IMR-90 (cell line): Measurements from ENCODE around the gene FHIP1A. TPM values are rescaled to one million over a fixed set of nuclear protein-coding genes. Genes with fewer than 3 reads are reported as not detected.

Experiments
- ATAC-seq: fragments of 200-7000 bp; cut with Tn5 transposase; 2 replicates; pipeline ENCODE4 v1.9.1; 2020; ENCODE audit warnings: low read depth, mild to moderate bottlenecking, moderate library complexity
- BruUV-seq: library from RNA; stranded (reverse); fragments of 400-500 nt; replicated peaks from 2 replicates; lab custom pipeline; 2021; lab: Mats Ljungman, UMichigan
- CTCF ChIA-PET: fragments of 300-600 bp; formaldehyde crosslinking; extraction: SDS; loops from one replicate; lab custom pipeline; 2021; ENCODE audit warnings: antibody characterized with exemption; lab: Yijun Ruan, JAX
- POLR2A ChIA-PET: fragments of 300-600 bp; sonication (Branson Sonifier 250); formaldehyde crosslinking; loops from one replicate; lab custom pipeline; 2022; ENCODE audit warnings: antibody characterized with exemption; ENCODE audit not compliant: unreplicated experiment; lab: Charles Lee
- DNase-seq: peaks from one replicate; pipeline ENCODE4 v3.0.0; 2013
- H2AFZ ChIP-seq: replicated peaks from 2 replicates; pipeline ENCODE3; 2013; ENCODE audit warnings: low read length, mild to moderate bottlenecking; ENCODE audit not compliant: poor library complexity
- H2AK5ac ChIP-seq: 2 replicates; pipeline ENCODE4 v1.6.1; 2013; ENCODE audit warnings: low read depth, low read length, inconsistent platforms
- H2AK9ac ChIP-seq: replicated peaks from 2 replicates; pipeline ENCODE3; 2013; ENCODE audit warnings: mild to moderate bottlenecking, low read depth, low read length, moderate library complexity; ENCODE audit not compliant: poor library complexity
- H2BK120ac ChIP-seq: 2 replicates; pipeline ENCODE4 v1.6.1; 2013; ENCODE audit warnings: low read depth, low read length, inconsistent platforms
- H2BK15ac ChIP-seq: 3 replicates; pipeline ENCODE4 v1.6.1; 2013; ENCODE audit warnings: low read depth, low read length, inconsistent platforms
- H2BK20ac ChIP-seq: 2 replicates; pipeline ENCODE4 v1.6.1; 2013; ENCODE audit warnings: low read depth, mild to moderate bottlenecking, inconsistent platforms, low read length, moderate library complexity
- H2BK5ac ChIP-seq: 2 replicates; pipeline ENCODE4 v1.6.1; 2013; ENCODE audit warnings: mild to moderate bottlenecking, low read depth, low read length, inconsistent platforms; ENCODE audit not compliant: poor library complexity, severe bottlenecking
- H3K14ac ChIP-seq: replicated peaks from 2 replicates; pipeline ENCODE4 v1.6.1; 2013; ENCODE audit warnings: low read depth, low read length, inconsistent platforms
- H3K18ac ChIP-seq: 2 replicates; pipeline ENCODE4 v1.6.1; 2013; ENCODE audit warnings: low read depth, low read length, control low read depth
- H3K23ac ChIP-seq: 2 replicates; pipeline ENCODE4 v1.6.1; 2013; ENCODE audit warnings: low read depth, low read length, inconsistent platforms
- H3K27ac ChIP-seq: 2 replicates; pipeline ENCODE4 v1.5.1; 2013; ENCODE audit warnings: mild to moderate bottlenecking, control low read depth, low read length; ENCODE audit not compliant: insufficient read depth
- H3K27me3 ChIP-seq: 2 replicates; pipeline ENCODE4 v1.6.1; 2013; ENCODE audit warnings: low read length; ENCODE audit not compliant: control insufficient read depth, insufficient read depth
- H3K36me3 ChIP-seq: 2 replicates; pipeline ENCODE4 v1.6.1; 2013; ENCODE audit warnings: low read length, mixed read lengths; ENCODE audit not compliant: control insufficient read depth, insufficient read depth
- H3K4ac ChIP-seq: 2 replicates; pipeline ENCODE4 v1.6.1; 2013; ENCODE audit warnings: low read depth, low read length, inconsistent platforms
- H3K4me1 ChIP-seq: 2 replicates; pipeline ENCODE4 v1.6.1; 2013; ENCODE audit warnings: low read length, mixed read lengths; ENCODE audit not compliant: control insufficient read depth, insufficient read depth
- H3K4me2 ChIP-seq: 2 replicates; pipeline ENCODE4 v1.6.1; 2013; ENCODE audit warnings: low read depth, mild to moderate bottlenecking, control low read depth, low read length, moderate library complexity
- H3K4me3 ChIP-seq: 2 replicates; pipeline ENCODE4 v1.5.1; 2013; ENCODE audit warnings: low read depth, mild to moderate bottlenecking, control low read depth, low read length, moderate library complexity; ENCODE audit not compliant: insufficient read depth
- H3K56ac ChIP-seq: 2 replicates; pipeline ENCODE4 v1.6.1; 2013; ENCODE audit warnings: low read length, inconsistent platforms; ENCODE audit not compliant: insufficient read depth; ENCODE audit errors: extremely low read depth
- H3K79me1 ChIP-seq, 2 experiments: 2 replicates each; pipeline ENCODE4 v1.6.1; 2013; ENCODE audit warnings: low read length in 2 of 2, inconsistent platforms in 1 of 2, low read depth in 1 of 2
- H3K9ac ChIP-seq: 2 replicates; pipeline ENCODE4 v1.6.1; 2013; ENCODE audit warnings: low read depth, low read length, control low read depth
- H3K9me1 ChIP-seq: 2 replicates; pipeline ENCODE4 v1.6.1; 2013; ENCODE audit warnings: low read length, inconsistent platforms; ENCODE audit not compliant: insufficient read depth
- H3K9me3 ChIP-seq: 2 replicates; pipeline ENCODE4 v1.6.1; 2013; ENCODE audit warnings: low read length; ENCODE audit not compliant: control insufficient read depth, insufficient read depth
- H4K20me1 ChIP-seq: 2 replicates; pipeline ENCODE4 v1.6.1; 2013; ENCODE audit warnings: low read length, inconsistent platforms; ENCODE audit not compliant: insufficient read depth
- H4K5ac ChIP-seq: 2 replicates; pipeline ENCODE4 v1.6.1; 2013; ENCODE audit warnings: mild to moderate bottlenecking, low read depth, low read length, control low read depth
- H4K8ac ChIP-seq, 2 experiments: 2 replicates each; pipeline ENCODE4 v1.6.1; 2013; ENCODE audit warnings: low read depth in 2 of 2, low read length in 2 of 2, control low read depth in 1 of 2, inconsistent platforms in 1 of 2
- H4K91ac ChIP-seq: 2 replicates; pipeline ENCODE4 v1.6.1; 2013; ENCODE audit warnings: low read depth, low read length, inconsistent platforms; ENCODE audit not compliant: insufficient read depth
- BHLHE40 ChIP-seq: fragments of 150-350 bp; IDR thresholded peaks from 2 replicates; pipeline ENCODE4 v1.6.1; 2016; ENCODE audit warnings: mild to moderate bottlenecking, low read depth, low read length
- CEBPB ChIP-seq: IDR thresholded peaks from 2 replicates; pipeline ENCODE4 v1.6.1; 2012; ENCODE audit warnings: low read depth, low read length, improper control_type of control experiment
- CHD1 ChIP-seq: IDR thresholded peaks from 2 replicates; pipeline ENCODE4 v1.6.1; 2012; ENCODE audit warnings: low read depth, low read length, improper control_type of control experiment
- CTCF ChIP-seq: conservative IDR thresholded peaks from 2 replicates; pipeline ENCODE4 v1.5.1; 2012; ENCODE audit warnings: mild to moderate bottlenecking, low read depth, low read length, improper control_type of control experiment
- ELK1 ChIP-seq: fragments of 150-350 bp; IDR thresholded peaks from 2 replicates; pipeline ENCODE4 v1.6.1; 2016; ENCODE audit warnings: low read depth, mild to moderate bottlenecking, low read length, moderate library complexity, borderline replicate concordance
- FOS ChIP-seq: fragments of 150-350 bp; IDR thresholded peaks from 2 replicates; pipeline ENCODE4 v1.6.1; 2016; ENCODE audit warnings: low read depth, low read length
- MAFK ChIP-seq: IDR thresholded peaks from 2 replicates; pipeline ENCODE4 v1.6.1; 2012; ENCODE audit warnings: low read depth, low read length, improper control_type of control experiment
- MAZ ChIP-seq: IDR thresholded peaks from 2 replicates; pipeline ENCODE4 v1.6.1; 2012; ENCODE audit warnings: low read depth, mild to moderate bottlenecking, low read length, improper control_type of control experiment, moderate library complexity, borderline replicate concordance
- MXI1 ChIP-seq: IDR thresholded peaks from 2 replicates; pipeline ENCODE4 v1.6.1; 2012; ENCODE audit warnings: low read depth, mild to moderate bottlenecking, low read length, moderate library complexity, borderline replicate concordance
- NFE2L2 ChIP-seq: fragments of 150-350 bp; IDR thresholded peaks from 2 replicates; pipeline ENCODE4 v1.6.1; 2016; ENCODE audit warnings: low read depth, mild to moderate bottlenecking, low read length
- POLR2A ChIP-seq: IDR thresholded peaks from 2 replicates; pipeline ENCODE4 v1.6.1; 2012; ENCODE audit warnings: mild to moderate bottlenecking, low read depth, low read length
- RAD21 ChIP-seq: IDR thresholded peaks from 2 replicates; pipeline ENCODE4 v1.6.1; 2012; ENCODE audit warnings: low read length, improper control_type of control experiment
- RCOR1 ChIP-seq: IDR thresholded peaks from 2 replicates; pipeline ENCODE4 v1.6.1; 2012; ENCODE audit warnings: mild to moderate bottlenecking, low read length, improper control_type of control experiment; ENCODE audit not compliant: insufficient replicate concordance
- RFX5 ChIP-seq: IDR thresholded peaks from 2 replicates; pipeline ENCODE4 v1.8.0; 2012; ENCODE audit warnings: low read depth, mild to moderate bottlenecking, low read length, moderate library complexity
- USF2 ChIP-seq: fragments of 150-350 bp; IDR thresholded peaks from 2 replicates; pipeline ENCODE4 v1.6.1; 2017; ENCODE audit warnings: mild to moderate bottlenecking, antibody characterized with exemption, low read length, low read depth
- WGBS, 2 experiments: methylation state at CpG; one replicate each; pipeline versions ENCODE4 v1.1.5 to v1.1.7; 2013; ENCODE audit warnings: missing lambda C conversion rate in 2 of 2; ENCODE audit not compliant: insufficient read length in 1 of 2; ENCODE audit errors: extremely low coverage in 2 of 2; 5-methylcytosine and 5-hydroxymethylcytosine counted together
- dilution Hi-C: fragments of 300-500 bp; cut with HindIII; formaldehyde crosslinking; loops from one replicate; pipeline ENCODE4 v1.14.3; 2018; ENCODE audit warnings: low sequenced_read_pairs; ENCODE audit not compliant: unreplicated experiment
- in situ Hi-C: fragments of 300-500 bp; cut with MboI; formaldehyde crosslinking; loops from 3 replicates; pipeline ENCODE4 v1.14.3; 2019; ENCODE audit warnings: low sequenced_read_pairs, inconsistent platforms, mixed read lengths
- intact Hi-C: fragments of 100-400 bp; cut with micrococcal nuclease; formaldehyde crosslinking; loops from 2 replicates; pipeline ENCODE4 v1.10.0; 2022
- polyA plus RNA-seq, 3 experiments: library from polyadenylated mRNA; depleted of rRNA; stranded (reverse); fragments of >200 nt; gene quantifications; 2 replicates each; pipeline ENCODE4 v1.2.3, GENCODE V29; 2012; ENCODE audit warnings: low replicate concordance in 1 of 3
- total RNA-seq: library from RNA; depleted of rRNA; stranded (reverse); fragments of >200 nt; gene quantifications from 2 replicates; pipeline ENCODE4 v1.2.3, GENCODE V29; 2012

FHIP1A gene
- total and polyA plus RNA-seq, 2 of the 4 experiments (the other 2 are of a cell fraction), result 0.02 to 0.18 TPM

- ATAC-seq (no peak), DNase-seq (no peak)
- Histone ChIP-seq H2AK9ac (no peak overlapping the region), H4K91ac (no peak overlapping the region), H2BK5ac (no peak overlapping the region), H4K8ac (no peak overlapping the region), H3K4me2 (no peak overlapping the region), H3K27me3 (peaks cover 6% of the 10 kb centered on the region), H3K4me1 (no peaks in the 10 kb centered on the region), H3K27ac (no peak overlapping the region), H4K5ac (no peak overlapping the region), H3K14ac (no peak overlapping the region), H3K9ac (no peak overlapping the region), H3K56ac (no peak overlapping the region), H3K23ac (no peak overlapping the region), H3K9me3 (no peaks in the 10 kb centered on the region), H3K36me3 (no peaks in the 10 kb centered on the region), H2BK120ac (no peak overlapping the region), H2AFZ (no peak overlapping the region), H2BK15ac (no peak overlapping the region), H3K9me1 (no peaks in the 10 kb centered on the region), H2BK20ac (no peak overlapping the region), H3K4ac (no peak overlapping the region), H2AK5ac (no peak overlapping the region), H3K79me1 (no peaks in the 10 kb centered on the region), H4K20me1 (no peaks in the 10 kb centered on the region), H3K4me3 (no peak overlapping the region), H3K18ac (no peak overlapping the region)
- intact Hi-C loops, result no loop called here
- ChIA-PET CTCF (no interaction called here), POLR2A (no interaction called here)
- no CpG with 5 or more reads among the region's 2 CpGs for WGBS, 2 experiments
- in situ Hi-C loops, result no loop called here
- TF ChIP-seq RAD21 (no peak), FOS (no peak), RCOR1 (no peak), USF2 (no peak), NFE2L2 (no peak), MAFK (no peak), ELK1 (no peak), RFX5 (no peak), MAZ (no peak), CHD1 (no peak), BHLHE40 (no peak), POLR2A (no peak), CEBPB (no peak), CTCF (no peak), MXI1 (no peak)
- no TSS peak for BruUV-seq
- dilution Hi-C loops, result no loop called here
Observed at GRCh38 chr4:151446208-151446607, 37.2 kb downstream of the FHIP1A start.
